HL-60 (cell line): ENCODE data around the gene PCGF3.
"Not testable (repeated sequence)": the region's sequence is repeated elsewhere in the genome, so short reads cannot be mapped to it uniquely, and the experiment has no call there.

ENCODE experiments used
- DNase-seq, 2 experiments: peaks; one replicate each; pipeline ENCODE4 v3.0.0-alpha.2; 2010 to 2020; ENCODE audit warnings: low read depth in 1 of 2, low spot score in 1 of 2
- H3K27ac ChIP-seq: fragments of 250-450 bp; sonication (Bioruptor Pico); replicated peaks from 2 replicates; pipeline ENCODE4 v1.5.1; 2020; ENCODE audit warnings: mild to moderate bottlenecking, moderate library complexity
- H3K27me3 ChIP-seq: fragments of 250-450 bp; sonication (Bioruptor Pico); 2 replicates; pipeline ENCODE4 v1.5.1; 2021; ENCODE audit warnings: mild to moderate bottlenecking, moderate library complexity; ENCODE audit not compliant: insufficient read depth, poor library complexity, severe bottlenecking
- H3K4me3 ChIP-seq: replicated peaks from 2 replicates; pipeline ENCODE4 v1.5.1; 2011; ENCODE audit warnings: mild to moderate bottlenecking, control low read depth, low read length; ENCODE audit not compliant: insufficient read depth
- GABPA ChIP-seq: IDR thresholded peaks from 2 replicates; pipeline ENCODE4 v1.6.1; 2012; ENCODE audit warnings: low read depth
- POLR2AphosphoS5 ChIP-seq: IDR thresholded peaks from 2 replicates; pipeline ENCODE4 v1.6.1; 2012; ENCODE audit warnings: low read depth
- SPI1 ChIP-seq: IDR thresholded peaks from 2 replicates; pipeline ENCODE4 v1.6.1; 2012; ENCODE audit warnings: low read depth, mild to moderate bottlenecking, borderline replicate concordance
- TF ChIP-seq, protein P1 (sequence below): IDR thresholded peaks from one replicate; pipeline ENCODE4 v1.5.1; 2011; ENCODE audit warnings: low read length, control low read depth, inconsistent platforms; ENCODE audit not compliant: insufficient read depth
- TF ChIP-seq, protein P2 (sequence below): IDR thresholded peaks from 2 replicates; pipeline ENCODE4 v1.6.1; 2012; ENCODE audit warnings: low read depth; ENCODE audit not compliant: insufficient replicate concordance

Gene PCGF3

GRCh38 chr4:689723-690122 lies 15.9 kb upstream of the PCGF3 start:
- H3K4me3 ChIP-seq, result no peak overlapping the region
- no peak for DNase-seq
- peaks cover 3% of the 10 kb centered on the region for H3K27me3 ChIP-seq
- no peak for TF ChIP-seq GABPA
- TF ChIP-seq, protein P1, sequence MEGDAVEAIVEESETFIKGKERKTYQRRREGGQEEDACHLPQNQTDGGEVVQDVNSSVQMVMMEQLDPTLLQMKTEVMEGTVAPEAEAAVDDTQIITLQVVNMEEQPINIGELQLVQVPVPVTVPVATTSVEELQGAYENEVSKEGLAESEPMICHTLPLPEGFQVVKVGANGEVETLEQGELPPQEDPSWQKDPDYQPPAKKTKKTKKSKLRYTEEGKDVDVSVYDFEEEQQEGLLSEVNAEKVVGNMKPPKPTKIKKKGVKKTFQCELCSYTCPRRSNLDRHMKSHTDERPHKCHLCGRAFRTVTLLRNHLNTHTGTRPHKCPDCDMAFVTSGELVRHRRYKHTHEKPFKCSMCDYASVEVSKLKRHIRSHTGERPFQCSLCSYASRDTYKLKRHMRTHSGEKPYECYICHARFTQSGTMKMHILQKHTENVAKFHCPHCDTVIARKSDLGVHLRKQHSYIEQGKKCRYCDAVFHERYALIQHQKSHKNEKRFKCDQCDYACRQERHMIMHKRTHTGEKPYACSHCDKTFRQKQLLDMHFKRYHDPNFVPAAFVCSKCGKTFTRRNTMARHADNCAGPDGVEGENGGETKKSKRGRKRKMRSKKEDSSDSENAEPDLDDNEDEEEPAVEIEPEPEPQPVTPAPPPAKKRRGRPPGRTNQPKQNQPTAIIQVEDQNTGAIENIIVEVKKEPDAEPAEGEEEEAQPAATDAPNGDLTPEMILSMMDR, result no peak
- TF ChIP-seq, protein P2, sequence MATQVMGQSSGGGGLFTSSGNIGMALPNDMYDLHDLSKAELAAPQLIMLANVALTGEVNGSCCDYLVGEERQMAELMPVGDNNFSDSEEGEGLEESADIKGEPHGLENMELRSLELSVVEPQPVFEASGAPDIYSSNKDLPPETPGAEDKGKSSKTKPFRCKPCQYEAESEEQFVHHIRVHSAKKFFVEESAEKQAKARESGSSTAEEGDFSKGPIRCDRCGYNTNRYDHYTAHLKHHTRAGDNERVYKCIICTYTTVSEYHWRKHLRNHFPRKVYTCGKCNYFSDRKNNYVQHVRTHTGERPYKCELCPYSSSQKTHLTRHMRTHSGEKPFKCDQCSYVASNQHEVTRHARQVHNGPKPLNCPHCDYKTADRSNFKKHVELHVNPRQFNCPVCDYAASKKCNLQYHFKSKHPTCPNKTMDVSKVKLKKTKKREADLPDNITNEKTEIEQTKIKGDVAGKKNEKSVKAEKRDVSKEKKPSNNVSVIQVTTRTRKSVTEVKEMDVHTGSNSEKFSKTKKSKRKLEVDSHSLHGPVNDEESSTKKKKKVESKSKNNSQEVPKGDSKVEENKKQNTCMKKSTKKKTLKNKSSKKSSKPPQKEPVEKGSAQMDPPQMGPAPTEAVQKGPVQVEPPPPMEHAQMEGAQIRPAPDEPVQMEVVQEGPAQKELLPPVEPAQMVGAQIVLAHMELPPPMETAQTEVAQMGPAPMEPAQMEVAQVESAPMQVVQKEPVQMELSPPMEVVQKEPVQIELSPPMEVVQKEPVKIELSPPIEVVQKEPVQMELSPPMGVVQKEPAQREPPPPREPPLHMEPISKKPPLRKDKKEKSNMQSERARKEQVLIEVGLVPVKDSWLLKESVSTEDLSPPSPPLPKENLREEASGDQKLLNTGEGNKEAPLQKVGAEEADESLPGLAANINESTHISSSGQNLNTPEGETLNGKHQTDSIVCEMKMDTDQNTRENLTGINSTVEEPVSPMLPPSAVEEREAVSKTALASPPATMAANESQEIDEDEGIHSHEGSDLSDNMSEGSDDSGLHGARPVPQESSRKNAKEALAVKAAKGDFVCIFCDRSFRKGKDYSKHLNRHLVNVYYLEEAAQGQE, result no peak
- no peak for TF ChIP-seq SPI1
- TF ChIP-seq POLR2AphosphoS5, result no peak
- H3K27ac ChIP-seq, result no peak overlapping the region

GRCh38 chr4:692771-693554 lies 12.7 kb upstream of the PCGF3 start:
- no peak overlapping the region for H3K27ac ChIP-seq
- TF ChIP-seq, protein P2, result no peak
- TF ChIP-seq POLR2AphosphoS5 (no peak), GABPA (no peak), SPI1 (no peak)
- TF ChIP-seq, protein P1, result no peak
- H3K27me3 ChIP-seq, result peaks cover 3% of the 10 kb centered on the region
- DNase-seq, result no peak
- H3K4me3 ChIP-seq, result no peak overlapping the region

DNA sequence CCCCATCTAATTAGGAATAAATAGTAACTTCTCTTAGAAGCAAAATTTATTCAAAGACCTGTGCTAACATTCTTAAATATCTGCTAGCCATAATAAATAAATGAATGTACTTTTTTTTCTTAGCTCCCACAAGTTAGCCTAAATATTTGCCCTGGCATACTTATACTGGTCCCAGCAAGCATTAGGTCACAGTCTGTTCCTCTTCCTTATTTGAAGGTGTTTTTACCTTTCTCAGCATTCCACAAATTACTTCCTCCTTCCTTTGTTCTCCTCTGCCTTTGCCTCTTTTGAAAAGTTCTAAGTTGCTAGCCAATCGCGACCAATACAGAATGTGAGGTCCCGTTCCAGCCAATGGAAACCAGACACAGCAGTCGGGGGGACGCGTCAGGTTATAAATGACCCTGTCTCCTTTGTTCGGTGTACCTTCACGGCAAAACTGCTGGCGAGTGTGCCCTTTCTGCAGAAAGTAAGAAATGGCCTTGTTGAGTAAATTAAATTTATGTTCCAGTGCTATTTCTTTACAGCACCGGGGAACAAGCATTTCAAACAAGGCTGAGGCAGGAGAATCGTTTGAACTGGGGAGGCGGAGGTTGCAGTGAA lies 11.2 kb upstream of the PCGF3 start:
- DNase-seq, H3K27ac ChIP-seq, H3K27me3 ChIP-seq, H3K4me3 ChIP-seq: not testable (repeated sequence)

DNA sequence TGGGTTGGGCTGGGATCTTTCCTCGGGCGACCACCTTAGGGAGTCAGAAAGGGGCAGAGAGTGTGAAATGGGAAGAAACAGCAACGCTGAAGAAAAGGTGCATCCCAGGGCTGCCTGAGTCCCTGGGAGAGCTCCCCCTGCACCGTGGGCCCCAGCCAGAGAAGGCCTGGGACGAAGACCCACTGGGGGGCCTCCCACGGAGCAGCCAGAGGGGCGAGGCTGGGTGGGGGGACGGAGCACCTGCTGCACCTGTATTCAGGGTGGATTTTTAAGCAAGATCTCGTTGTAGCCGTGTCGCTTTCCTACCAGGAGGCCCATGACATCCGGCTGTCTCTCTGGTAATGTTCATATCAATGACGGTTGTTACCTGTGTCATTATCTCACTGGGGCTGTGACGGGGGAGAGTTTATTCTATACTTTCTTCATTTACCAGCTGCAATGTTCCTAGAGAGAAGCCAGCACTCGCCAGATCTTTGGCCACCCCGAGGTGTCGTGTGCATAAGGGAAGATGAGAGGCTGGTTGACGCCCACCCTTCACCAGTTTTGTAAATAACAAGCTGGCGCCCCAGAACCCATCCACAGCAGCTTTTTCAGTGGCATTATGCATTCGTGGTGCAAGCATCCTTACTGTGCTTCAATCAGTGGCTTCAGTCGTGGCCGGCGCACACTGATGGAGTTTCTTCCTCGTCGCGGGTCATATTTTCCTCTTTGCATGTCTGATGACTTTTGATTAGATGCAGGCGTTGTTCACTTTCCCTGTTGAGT lies 5.6 kb upstream of the PCGF3 start:
- Histone ChIP-seq H3K4me3 (no peak overlapping the region), H3K27me3 (no peaks in the 10 kb centered on the region), H3K27ac (no peak overlapping the region)
- no peak for TF ChIP-seq SPI1
- TF ChIP-seq POLR2AphosphoS5, result no peak
- TF ChIP-seq, protein P2, result no peak
- TF ChIP-seq, protein P1, result no peak
- no peak for TF ChIP-seq GABPA
- DNase-seq, result no peak
